GM12878 (cell line): Measurements from ENCODE around the gene CNOT8. TPM values are rescaled to one million over a fixed set of nuclear protein-coding genes. Genes with fewer than 3 reads are reported as not detected.

Source experiments
- ATAC-seq: fragments of 200-7000 bp; cut with Tn5 transposase; 3 replicates; pipeline ENCODE4 v1.9.1; 2020; ENCODE audit warnings: mild to moderate bottlenecking, moderate library complexity
- BruUV-seq: library from RNA; stranded (reverse); fragments of 400-500 nt; replicated peaks from 2 replicates; lab custom pipeline; 2021; lab: Mats Ljungman, UMichigan
- CTCF ChIA-PET: fragments of 300-600 bp; sonication (Branson Sonifier 250); formaldehyde crosslinking; extraction: SDS; loops from one replicate; lab custom pipeline; 2021; ENCODE audit warnings: inconsistent platforms; lab: Yijun Ruan, JAX
- POLR2A ChIA-PET: fragments of 350-600 bp; formaldehyde crosslinking; extraction: SDS; loops from one replicate; lab custom pipeline; 2021; ENCODE audit warnings: inconsistent platforms; lab: Charles Lee
- RAD21 ChIA-PET: fragments of 300-600 bp; sonication (Branson Sonifier 250); formaldehyde crosslinking; loops from one replicate; lab custom pipeline; 2023; ENCODE audit warnings: antibody characterized with exemption; ENCODE audit not compliant: unreplicated experiment; lab: Charles Lee
- SMC1A ChIA-PET: fragments of 300-600 bp; sonication (Branson Sonifier 250); formaldehyde crosslinking; loops from one replicate; lab custom pipeline; 2023; ENCODE audit not compliant: unreplicated experiment, uncharacterized antibody; lab: Charles Lee
- DNase-seq: peaks from one replicate; pipeline ENCODE4 v3.0.0-alpha.2; 2011; ENCODE audit warnings: low read depth, low spot score
- FAIRE-seq: peaks from 3 replicates; lab custom pipeline; 2011; peaks lifted over from hg19 to GRCh38; lab: Jason Lieb, UNC
- H2AFZ ChIP-seq: 2 replicates; pipeline ENCODE4 v1.6.0; 2011; ENCODE audit warnings: low read depth, low read length, control low read depth; ENCODE audit not compliant: control insufficient read depth
- H3K27ac ChIP-seq: 2 replicates; pipeline ENCODE4 v1.5.1; 2011; ENCODE audit warnings: control low read depth; ENCODE audit not compliant: control insufficient read depth, insufficient read depth
- H3K27me3 ChIP-seq, 2 experiments: replicated peaks in 1 of 2; 2 replicates each; pipeline versions ENCODE4 v1.6.0 to v1.6.1; 2011; ENCODE audit warnings: low read length in 1 of 2; ENCODE audit not compliant: control insufficient read depth in 2 of 2, insufficient read depth in 2 of 2
- H3K36me3 ChIP-seq, 2 experiments: 2 replicates each; pipeline ENCODE4 v1.5.1; 2011; ENCODE audit warnings: low read length in 1 of 2; ENCODE audit not compliant: control insufficient read depth in 2 of 2, insufficient read depth in 2 of 2
- H3K4me1 ChIP-seq: 2 replicates; pipeline ENCODE4 v1.6.1; 2011; ENCODE audit warnings: mild to moderate bottlenecking, low read length, moderate library complexity, mixed read lengths; ENCODE audit not compliant: control insufficient read depth, insufficient read depth
- H3K4me2 ChIP-seq: 2 replicates; pipeline ENCODE4 v1.6.0; 2011; ENCODE audit warnings: control low read depth; ENCODE audit not compliant: control insufficient read depth, insufficient read depth
- H3K4me3 ChIP-seq: fragments of 200-600 bp; sonication (generic); 2 replicates; pipeline ENCODE4 v1.5.1; 2016
- H3K79me2 ChIP-seq: 2 replicates; pipeline ENCODE4 v1.6.0; 2011; ENCODE audit warnings: low read length; ENCODE audit not compliant: control insufficient read depth, insufficient read depth
- H3K9ac ChIP-seq: 2 replicates; pipeline ENCODE4 v1.8.0; 2011; ENCODE audit warnings: low read length, control low read depth, mixed read lengths; ENCODE audit not compliant: control insufficient read depth, insufficient read depth
- H3K9me3 ChIP-seq: replicated peaks from 3 replicates; pipeline ENCODE4 v1.5.1; 2011; ENCODE audit warnings: mild to moderate bottlenecking, low read length; ENCODE audit not compliant: control insufficient read depth, insufficient read depth
- H4K20me1 ChIP-seq: 2 replicates; pipeline ENCODE4 v1.6.0; 2011; ENCODE audit not compliant: control insufficient read depth, insufficient read depth
- ATF7 ChIP-seq: fragments of 450-650 bp; IDR thresholded peaks from 2 replicates; pipeline ENCODE4 v1.6.1; 2016; ENCODE audit warnings: low read depth, mild to moderate bottlenecking
- BACH1 ChIP-seq: fragments of 450-650 bp; IDR thresholded peaks from 2 replicates; pipeline ENCODE4 v1.6.1; 2017; ENCODE audit warnings: mild to moderate bottlenecking, borderline replicate concordance
- BHLHE40 ChIP-seq, 2 experiments: fragments of 450-650 bp in 1 of 2; IDR thresholded peaks; 2 replicates each; pipeline ENCODE4 v1.6.1; 2011 to 2017; ENCODE audit warnings: low read depth in 2 of 2, borderline replicate concordance in 1 of 2, improper control_type of control experiment in 1 of 2, low read length in 1 of 2, mild to moderate bottlenecking in 1 of 2
- JUND ChIP-seq: IDR thresholded peaks from 2 replicates; pipeline ENCODE4 v1.6.1; 2012; ENCODE audit warnings: low read depth, mild to moderate bottlenecking, low read length, improper control_type of control experiment, moderate library complexity
- NFXL1 ChIP-seq: fragments of 450-650 bp; IDR thresholded peaks from 2 replicates; pipeline ENCODE4 v1.6.1; 2017; ENCODE audit warnings: antibody characterized with exemption, mild to moderate bottlenecking, borderline replicate concordance
- NFYB ChIP-seq: IDR thresholded peaks from 2 replicates; pipeline ENCODE4 v1.6.1; 2011; ENCODE audit warnings: low read depth, mild to moderate bottlenecking, low read length, improper control_type of control experiment, moderate library complexity; ENCODE audit not compliant: insufficient read depth
- PML ChIP-seq: IDR thresholded peaks from 2 replicates; pipeline ENCODE4 v1.6.1; 2012; ENCODE audit warnings: low read length, inconsistent platforms
- POLR2A ChIP-seq: IDR thresholded peaks from 2 replicates; pipeline ENCODE4 v1.6.1; 2011; ENCODE audit warnings: low read depth, mild to moderate bottlenecking, low read length
- RB1 ChIP-seq: fragments of 450-650 bp; formaldehyde crosslinking; IDR thresholded peaks from 2 replicates; pipeline ENCODE4 v1.6.1; 2017; ENCODE audit warnings: mild to moderate bottlenecking, borderline replicate concordance
- SREBF2 ChIP-seq: IDR thresholded peaks from 2 replicates; pipeline ENCODE4 v1.6.1; 2012; ENCODE audit warnings: mild to moderate bottlenecking, low read length
- SUZ12 ChIP-seq: fragments of 200-600 bp; sonication (generic); IDR thresholded peaks from one replicate; pipeline ENCODE4 v1.6.1; 2018; ENCODE audit warnings: antibody characterized with exemption, mild to moderate bottlenecking; ENCODE audit not compliant: unreplicated experiment
- TARDBP ChIP-seq: IDR thresholded peaks from 2 replicates; pipeline ENCODE4 v1.6.1; 2016; ENCODE audit warnings: borderline replicate concordance
- TCF12 ChIP-seq: IDR thresholded peaks from 2 replicates; pipeline ENCODE4 v1.6.1; 2011; ENCODE audit warnings: low read depth, mild to moderate bottlenecking, low read length
- WRNIP1 ChIP-seq: IDR thresholded peaks from 2 replicates; pipeline ENCODE4 v1.6.1; 2011; ENCODE audit warnings: low read depth, low read length, improper control_type of control experiment, borderline replicate concordance
- ZZZ3 ChIP-seq: IDR thresholded peaks from 2 replicates; pipeline ENCODE4 v1.6.1; 2011; ENCODE audit warnings: low read depth; ENCODE audit not compliant: control insufficient read depth, insufficient read length
- WGBS: methylation state at CpG from one replicate; pipeline ENCODE4 v1.1.6; 2016; ENCODE audit warnings: low lambda C conversion rate; ENCODE audit not compliant: insufficient replicate concordance, insufficient coverage; ENCODE audit errors: missing lambda C conversion rate; 5-methylcytosine and 5-hydroxymethylcytosine counted together
- in situ Hi-C: fragments of 300-500 bp; cut with MboI; formaldehyde crosslinking; loops from 9 replicates; pipeline ENCODE4 v1.14.3; 2018; ENCODE audit warnings: mixed read lengths
- intact Hi-C: fragments of 100-400 bp; cut with micrococcal nuclease; formaldehyde crosslinking; loops from one replicate; pipeline ENCODE4 v1.14.2; 2022; ENCODE audit not compliant: unreplicated experiment
- polyA plus RNA-seq, 11 experiments: library from polyadenylated mRNA; depleted of rRNA in 4 of 11; unstranded in 6 of 11; stranded (reverse) in 5 of 11; fragments of >200 nt; fragmentation: Nextera tagmentation in 4 of 11; fragmentation: Illumina TruSeq in 1 of 11; extraction: Ambion mirVana in 4 of 11; extraction: Trizol in 1 of 11; gene quantifications; 1 replicate in 1 of 11; 2 replicates in 10 of 11; pipeline versions ENCODE4 v1.2.1 to v1.2.3, GENCODE V29; 2011 to 2016; ENCODE audit warnings: inconsistent platforms in 2 of 11, missing spikeins in 2 of 11, low read depth in 1 of 11
- total RNA-seq, 4 experiments: library from RNA; depleted of rRNA in 3 of 4; stranded (reverse); fragments of >200 nt in 3 of 4; fragmentation: Illumina TruSeq in 1 of 4; extraction: Trizol in 1 of 4; gene quantifications; 2 replicates each; pipeline versions ENCODE4 v1.2.1 to v1.2.3, GENCODE V29; 2013 to 2021
- TF ChIP-seq, protein P1 (sequence below): fragments of 450-650 bp; IDR thresholded peaks from 2 replicates; pipeline ENCODE4 v1.6.1; 2018; ENCODE audit warnings: borderline replicate concordance, mild to moderate bottlenecking; ENCODE audit not compliant: partially characterized antibody
- TF ChIP-seq, protein P2 (sequence below): IDR thresholded peaks from 2 replicates; pipeline ENCODE4 v1.6.1; 2011; ENCODE audit warnings: low read depth, mild to moderate bottlenecking, low read length, moderate library complexity, borderline replicate concordance; ENCODE audit errors: extremely low read depth

Gene CNOT8
- total and polyA plus RNA-seq, 10 of the 15 experiments (the other 5 are each of a cell fraction or from before 2014, with no cell fraction given): 13.2 to 57.1 (median 39.0) TPM

DNA sequence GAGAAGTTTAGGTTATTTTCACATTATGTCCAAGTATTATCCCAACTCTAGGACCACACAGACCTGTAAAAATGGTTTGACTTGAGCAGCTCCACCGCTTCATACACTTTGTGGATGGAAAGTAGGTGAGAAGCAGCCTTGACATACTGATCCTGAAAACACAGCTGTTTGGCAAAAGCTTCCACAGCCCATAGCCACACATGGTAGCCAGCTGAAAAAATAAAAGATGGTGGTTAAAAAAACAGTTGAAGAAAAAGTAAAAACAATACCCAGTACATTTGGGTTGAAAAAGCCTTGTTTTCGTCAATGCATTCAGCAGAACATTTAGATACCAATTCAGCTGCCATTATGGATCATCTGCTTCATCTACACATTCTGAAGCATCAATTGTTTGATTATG lies 42.8 kb downstream of the CNOT8 start:
- peaks cover 4 to 16% of the 10 kb centered on the region in 2 experiments for H3K36me3 ChIP-seq
- no peaks in the 10 kb centered on the region for H3K4me1 ChIP-seq
- WGBS: 98% methylated on average over 2 of the region's 2 CpGs
- SMC1A ChIA-PET: no interaction called here
- no peak overlapping the region for H2AFZ ChIP-seq
- TF ChIP-seq RB1: no peak
- H4K20me1 ChIP-seq: no peaks in the 10 kb centered on the region
- ATAC-seq (no peak), FAIRE-seq (no peak), DNase-seq (no peak)
- no peak overlapping the region for H3K9ac ChIP-seq
- no peaks in the 10 kb centered on the region for H3K9me3 ChIP-seq
- no peaks in the 10 kb centered on the region for H3K79me2 ChIP-seq
- H3K27me3 ChIP-seq: no peaks in the 10 kb centered on the region
- no peak overlapping the region for H3K27ac ChIP-seq
- CTCF ChIA-PET: interaction anchor here (1.0 kb wide), 1 partner anchor 21 kb away, joined by 3 read pairs; no protein-coding TSS in a partner anchor
- H3K4me2 ChIP-seq: no peak overlapping the region
- no TSS peak for BruUV-seq
- intact Hi-C loops (no loop called here), in situ Hi-C loops (no loop called here)
- POLR2A ChIA-PET: no interaction called here
- no peak overlapping the region for H3K4me3 ChIP-seq
- RAD21 ChIA-PET: no interaction called here

DNA sequence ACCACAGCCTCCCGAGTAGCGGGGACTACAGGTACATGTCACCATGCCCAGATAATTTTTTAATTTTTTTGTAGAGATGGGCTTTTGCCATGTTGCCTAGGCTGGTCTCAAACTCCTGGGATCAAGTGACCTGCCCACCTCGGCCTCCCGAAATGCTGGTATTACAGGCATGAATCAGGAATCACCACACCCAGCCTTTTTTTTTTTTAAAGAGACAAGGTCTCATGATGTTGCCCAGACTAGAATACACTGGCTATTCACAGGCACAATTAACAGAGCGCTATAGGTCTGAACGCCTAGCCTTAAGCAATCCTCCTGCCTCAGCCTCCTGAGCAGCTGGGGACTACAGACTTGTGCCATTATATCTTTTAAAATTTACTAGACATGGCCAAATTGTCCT lies 43.5 kb downstream of the CNOT8 start:
- POLR2A ChIA-PET: interaction anchor here (0.6 to 0.9 kb wide), 2 partner anchors 33 to 247 kb away, joined by 3 read pairs; no protein-coding TSS in a partner anchor
- ATAC-seq (no peak), DNase-seq (no peak), FAIRE-seq (no peak)
- H3K9me3 ChIP-seq: no peaks in the 10 kb centered on the region
- H4K20me1 ChIP-seq: no peaks in the 10 kb centered on the region
- in situ Hi-C loops: no loop called here
- H3K4me1 ChIP-seq: no peaks in the 10 kb centered on the region
- WGBS: 98% methylated on average over 6 of the region's 6 CpGs
- CTCF ChIA-PET: interaction anchor here (0.7 kb wide), 1 partner anchor 1364 kb away, joined by 3 read pairs; no protein-coding TSS in a partner anchor
- H3K27ac ChIP-seq: no peak overlapping the region
- RAD21 ChIA-PET: no interaction called here
- SMC1A ChIA-PET: interaction anchor here (1.9 kb wide), 1 partner anchor 9 kb away, joined by 6 read pairs; no protein-coding TSS in a partner anchor
- intact Hi-C loops: no loop called here
- no peak overlapping the region for H3K9ac ChIP-seq
- H3K4me3 ChIP-seq: no peak overlapping the region
- H3K4me2 ChIP-seq: no peak overlapping the region
- no peak overlapping the region for H2AFZ ChIP-seq
- peaks cover 4 to 21% of the 10 kb centered on the region in 2 experiments for H3K36me3 ChIP-seq
- H3K79me2 ChIP-seq: no peaks in the 10 kb centered on the region
- H3K27me3 ChIP-seq: no peaks in the 10 kb centered on the region
- no TSS peak for BruUV-seq
- TF ChIP-seq, protein P1, sequence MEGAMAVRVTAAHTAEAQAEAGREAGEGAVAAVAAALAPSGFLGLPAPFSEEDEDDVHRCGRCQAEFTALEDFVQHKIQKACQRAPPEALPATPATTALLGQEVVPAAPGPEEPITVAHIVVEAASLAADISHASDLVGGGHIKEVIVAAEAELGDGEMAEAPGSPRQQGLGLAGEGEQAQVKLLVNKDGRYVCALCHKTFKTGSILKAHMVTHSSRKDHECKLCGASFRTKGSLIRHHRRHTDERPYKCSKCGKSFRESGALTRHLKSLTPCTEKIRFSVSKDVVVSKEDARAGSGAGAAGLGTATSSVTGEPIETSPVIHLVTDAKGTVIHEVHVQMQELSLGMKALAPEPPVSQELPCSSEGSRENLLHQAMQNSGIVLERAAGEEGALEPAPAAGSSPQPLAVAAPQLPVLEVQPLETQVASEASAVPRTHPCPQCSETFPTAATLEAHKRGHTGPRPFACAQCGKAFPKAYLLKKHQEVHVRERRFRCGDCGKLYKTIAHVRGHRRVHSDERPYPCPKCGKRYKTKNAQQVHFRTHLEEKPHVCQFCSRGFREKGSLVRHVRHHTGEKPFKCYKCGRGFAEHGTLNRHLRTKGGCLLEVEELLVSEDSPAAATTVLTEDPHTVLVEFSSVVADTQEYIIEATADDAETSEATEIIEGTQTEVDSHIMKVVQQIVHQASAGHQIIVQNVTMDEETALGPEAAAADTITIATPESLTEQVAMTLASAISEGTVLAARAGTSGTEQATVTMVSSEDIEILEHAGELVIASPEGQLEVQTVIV: no peak
- TF ChIP-seq PML (no peak), TARDBP (no peak), NFYB (no peak), BACH1 (no peak), ZZZ3 (no peak), ATF7 (no peak), BHLHE40 (IDR thresholded peaks at IDR 0.05; ENCODE audit: borderline replicate concordance in 1 of 2, low read depth in 2 of 2, low read length in 1 of 2) (no peak), JUND (no peak), SUZ12 (no peak), SREBF2 (no peak), WRNIP1 (no peak), TCF12 (no peak), POLR2A (no peak), NFXL1 (no peak)
- TF ChIP-seq, protein P2, sequence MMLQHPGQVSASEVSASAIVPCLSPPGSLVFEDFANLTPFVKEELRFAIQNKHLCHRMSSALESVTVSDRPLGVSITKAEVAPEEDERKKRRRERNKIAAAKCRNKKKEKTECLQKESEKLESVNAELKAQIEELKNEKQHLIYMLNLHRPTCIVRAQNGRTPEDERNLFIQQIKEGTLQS: no peak
